OCI-M2 (cell line): ENCODE data around the gene MCOLN3.
"Not testable (repeated sequence)": the region's sequence is repeated elsewhere in the genome, so short reads cannot be mapped to it uniquely, and the experiment has no call there.

Experiments used
- DNase-seq: peaks from one replicate; lab custom pipeline; 2025; ENCODE audit not compliant: unreplicated experiment; lab: John Stamatoyannopoulos, UW

Gene MCOLN3

GRCh38 chr1:85049735-85050166 lies 1.5 kb upstream of the MCOLN3 start:
- DNase-seq, result no peak

- no peak for DNase-seq
Observed at GRCh38 chr1:85047472-85048295, 616 bp downstream of the MCOLN3 start.

GRCh38 chr1:85047144-85047471 lies 1.2 kb downstream of the MCOLN3 start:
- DNase-seq, result no peak

GRCh38 chr1:85042413-85042812 lies 5.9 kb downstream of the MCOLN3 start:
- no peak for DNase-seq

GRCh38 chr1:85041793-85042192 lies 6.5 kb downstream of the MCOLN3 start:
- DNase-seq, result no peak

GRCh38 chr1:85033221-85033620 lies 15.1 kb downstream of the MCOLN3 start:
- DNase-seq, result no peak

- DNase-seq, result no peak
Observed at GRCh38 chr1:85030536-85030935, 17.8 kb downstream of the MCOLN3 start.

GRCh38 chr1:85028151-85028550 lies 20.1 kb downstream of the MCOLN3 start:
- no peak for DNase-seq

- DNase-seq, result no peak
Observed at GRCh38 chr1:85027242-85027983, 20.9 kb downstream of the MCOLN3 start.

- DNase-seq, result no peak
Observed at GRCh38 chr1:85025940-85026339, 22.4 kb downstream of the MCOLN3 start.

GRCh38 chr1:85024736-85025135 lies 23.6 kb downstream of the MCOLN3 start:
- no peak for DNase-seq

GRCh38 chr1:85022700-85023099 lies 25.6 kb downstream of the MCOLN3 start:
- no peak for DNase-seq

- DNase-seq, result no peak
Observed at GRCh38 chr1:85019994-85020393, 28.3 kb downstream of the MCOLN3 start.

- no peak for DNase-seq
Observed at GRCh38 chr1:85015826-85016225, 32.5 kb downstream of the MCOLN3 start.

- DNase-seq, result not testable (repeated sequence)
Observed at GRCh38 chr1:85005641-85006040, 42.7 kb downstream of the MCOLN3 start.

GRCh38 chr1:85001742-85002141 lies 46.6 kb downstream of the MCOLN3 start:
- no peak for DNase-seq

- no peak for DNase-seq
Observed at GRCh38 chr1:84998642-84999280, 49.5 kb downstream of the MCOLN3 start.

- no peak for DNase-seq
Observed at GRCh38 chr1:84997667-84998600, 50.4 kb downstream of the MCOLN3 start.

- no peak for DNase-seq
Observed at GRCh38 chr1:84996846-84997666, 51.2 kb downstream of the MCOLN3 start, which contains the start of gene MCOLN2. Gene MCOLN2 (minus strand): TSS chr1:84997113. CDS start chr1:84996872, 241 bp downstream.
